ENCODE data around the gene NANP. TPM values are rescaled to one million over a fixed set of nuclear protein-coding genes. Genes with fewer than 3 reads are reported as not detected.

NANP gene
- total and polyA plus RNA-seq, 2 of the 13 experiments (the other 11 are each of a cell fraction or from before 2014, with no cell fraction given) = 8.9 to 21.5 TPM

DNA sequence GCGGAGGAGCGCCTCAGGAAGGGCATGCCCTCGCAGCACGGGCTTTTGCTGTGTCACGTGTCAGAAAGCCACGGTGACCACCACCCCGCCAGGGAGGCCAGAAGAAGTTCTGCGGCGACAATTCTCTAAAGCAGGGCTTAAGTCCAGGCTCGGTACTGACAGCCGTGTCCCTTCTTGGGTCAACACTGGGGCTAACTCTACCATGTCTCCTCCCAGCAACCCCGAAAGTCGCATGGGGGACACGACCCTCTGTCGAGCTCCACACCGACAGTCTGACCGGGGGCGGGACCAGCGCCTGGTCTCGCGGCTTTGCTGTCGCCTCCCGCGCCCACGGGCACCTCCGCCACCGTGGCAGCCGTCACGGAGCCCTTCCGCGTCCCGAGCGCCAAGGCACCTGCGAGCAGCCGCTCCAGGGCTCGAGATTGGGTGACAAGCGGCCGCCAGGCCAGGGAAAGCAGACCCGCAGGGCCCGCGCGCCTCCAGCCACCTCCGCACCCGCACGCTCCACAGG lies 534 bp downstream of the NANP start (continued):
- TF ChIP-seq NAIF1 (CRISPR knock-in tag; IDR thresholded peaks at IDR 0.05; ENCODE audit: borderline replicate concordance) (no peak), SMYD3 (CRISPR knock-in tag; IDR thresholded peaks at IDR 0.05) (peak; percentile 26; the same call in 1 of the 2 replicates), TBP (CRISPR knock-in tag; IDR thresholded peaks at IDR 0.05) (no peak), MXD4 (CRISPR knock-in tag; IDR thresholded peaks at IDR 0.05) (no peak), ISX (CRISPR knock-in tag; conservative IDR thresholded peaks at IDR 0.05) (no peak), CEBPG (CRISPR knock-in tag; IDR thresholded peaks at IDR 0.05) (no peak), FOXP1 (IDR thresholded peaks at IDR 0.05) (no peak), FOXP1 (CRISPR knock-in tag; IDR thresholded peaks at IDR 0.05) (no peak), ZNF563 (CRISPR knock-in tag; IDR thresholded peaks at IDR 0.05) (peak; percentile 36; the same call in 1 of the 2 replicates), ZNF747 (CRISPR knock-in tag; IDR thresholded peaks at IDR 0.05; ENCODE audit: borderline replicate concordance) (no peak), STAG1 (CRISPR knock-in tag; IDR thresholded peaks at IDR 0.05) (peak; percentile 17), NR1H2 (CRISPR knock-in tag; IDR thresholded peaks at IDR 0.05; ENCODE audit: borderline replicate concordance, low read depth) (peak; percentile 95), HOXA5 (CRISPR knock-in tag; IDR thresholded peaks at IDR 0.05) (no peak), TOPORS (CRISPR knock-in tag; IDR thresholded peaks at IDR 0.05) (peak; percentile 92; the same call in 1 of the 2 replicates), RBM22 (optimal IDR thresholded peaks at IDR 0.05; ENCODE audit: low read length) (no peak), ZNF598 (CRISPR knock-in tag; IDR thresholded peaks at IDR 0.05; ENCODE audit: borderline replicate concordance) (no peak; the same call in 1 of the 2 replicates)
- TF ChIP-seq, protein P1, sequence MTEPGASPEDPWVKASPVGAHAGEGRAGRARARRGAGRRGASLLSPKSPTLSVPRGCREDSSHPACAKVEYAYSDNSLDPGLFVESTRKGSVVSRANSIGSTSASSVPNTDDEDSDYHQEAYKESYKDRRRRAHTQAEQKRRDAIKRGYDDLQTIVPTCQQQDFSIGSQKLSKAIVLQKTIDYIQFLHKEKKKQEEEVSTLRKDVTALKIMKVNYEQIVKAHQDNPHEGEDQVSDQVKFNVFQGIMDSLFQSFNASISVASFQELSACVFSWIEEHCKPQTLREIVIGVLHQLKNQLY (CRISPR knock-in tag; IDR thresholded peaks at IDR 0.05) = no peak
- TF ChIP-seq, protein P2, sequence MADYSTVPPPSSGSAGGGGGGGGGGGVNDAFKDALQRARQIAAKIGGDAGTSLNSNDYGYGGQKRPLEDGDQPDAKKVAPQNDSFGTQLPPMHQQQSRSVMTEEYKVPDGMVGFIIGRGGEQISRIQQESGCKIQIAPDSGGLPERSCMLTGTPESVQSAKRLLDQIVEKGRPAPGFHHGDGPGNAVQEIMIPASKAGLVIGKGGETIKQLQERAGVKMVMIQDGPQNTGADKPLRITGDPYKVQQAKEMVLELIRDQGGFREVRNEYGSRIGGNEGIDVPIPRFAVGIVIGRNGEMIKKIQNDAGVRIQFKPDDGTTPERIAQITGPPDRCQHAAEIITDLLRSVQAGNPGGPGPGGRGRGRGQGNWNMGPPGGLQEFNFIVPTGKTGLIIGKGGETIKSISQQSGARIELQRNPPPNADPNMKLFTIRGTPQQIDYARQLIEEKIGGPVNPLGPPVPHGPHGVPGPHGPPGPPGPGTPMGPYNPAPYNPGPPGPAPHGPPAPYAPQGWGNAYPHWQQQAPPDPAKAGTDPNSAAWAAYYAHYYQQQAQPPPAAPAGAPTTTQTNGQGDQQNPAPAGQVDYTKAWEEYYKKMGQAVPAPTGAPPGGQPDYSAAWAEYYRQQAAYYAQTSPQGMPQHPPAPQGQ (CRISPR knock-in tag; IDR thresholded peaks at IDR 0.05; ENCODE audit: borderline replicate concordance) = peak; percentile 75; the same call in 1 of the 2 replicates
- TF ChIP-seq, protein P3, sequence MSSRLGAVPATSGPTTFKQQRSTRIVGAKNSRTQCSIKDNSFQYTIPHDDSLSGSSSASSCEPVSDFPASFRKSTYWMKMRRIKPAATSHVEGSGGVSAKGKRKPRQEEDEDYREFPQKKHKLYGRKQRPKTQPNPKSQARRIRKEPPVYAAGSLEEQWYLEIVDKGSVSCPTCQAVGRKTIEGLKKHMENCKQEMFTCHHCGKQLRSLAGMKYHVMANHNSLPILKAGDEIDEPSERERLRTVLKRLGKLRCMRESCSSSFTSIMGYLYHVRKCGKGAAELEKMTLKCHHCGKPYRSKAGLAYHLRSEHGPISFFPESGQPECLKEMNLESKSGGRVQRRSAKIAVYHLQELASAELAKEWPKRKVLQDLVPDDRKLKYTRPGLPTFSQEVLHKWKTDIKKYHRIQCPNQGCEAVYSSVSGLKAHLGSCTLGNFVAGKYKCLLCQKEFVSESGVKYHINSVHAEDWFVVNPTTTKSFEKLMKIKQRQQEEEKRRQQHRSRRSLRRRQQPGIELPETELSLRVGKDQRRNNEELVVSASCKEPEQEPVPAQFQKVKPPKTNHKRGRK (CRISPR knock-in tag; IDR thresholded peaks at IDR 0.05) = no peak
- TF ChIP-seq, protein P4, sequence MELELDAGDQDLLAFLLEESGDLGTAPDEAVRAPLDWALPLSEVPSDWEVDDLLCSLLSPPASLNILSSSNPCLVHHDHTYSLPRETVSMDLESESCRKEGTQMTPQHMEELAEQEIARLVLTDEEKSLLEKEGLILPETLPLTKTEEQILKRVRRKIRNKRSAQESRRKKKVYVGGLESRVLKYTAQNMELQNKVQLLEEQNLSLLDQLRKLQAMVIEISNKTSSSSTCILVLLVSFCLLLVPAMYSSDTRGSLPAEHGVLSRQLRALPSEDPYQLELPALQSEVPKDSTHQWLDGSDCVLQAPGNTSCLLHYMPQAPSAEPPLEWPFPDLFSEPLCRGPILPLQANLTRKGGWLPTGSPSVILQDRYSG (CRISPR knock-in tag; IDR thresholded peaks at IDR 0.05) = 0 out of 2 replicates have a peak, but pooled peaks have one; percentile 48
- TF ChIP-seq, protein P5, sequence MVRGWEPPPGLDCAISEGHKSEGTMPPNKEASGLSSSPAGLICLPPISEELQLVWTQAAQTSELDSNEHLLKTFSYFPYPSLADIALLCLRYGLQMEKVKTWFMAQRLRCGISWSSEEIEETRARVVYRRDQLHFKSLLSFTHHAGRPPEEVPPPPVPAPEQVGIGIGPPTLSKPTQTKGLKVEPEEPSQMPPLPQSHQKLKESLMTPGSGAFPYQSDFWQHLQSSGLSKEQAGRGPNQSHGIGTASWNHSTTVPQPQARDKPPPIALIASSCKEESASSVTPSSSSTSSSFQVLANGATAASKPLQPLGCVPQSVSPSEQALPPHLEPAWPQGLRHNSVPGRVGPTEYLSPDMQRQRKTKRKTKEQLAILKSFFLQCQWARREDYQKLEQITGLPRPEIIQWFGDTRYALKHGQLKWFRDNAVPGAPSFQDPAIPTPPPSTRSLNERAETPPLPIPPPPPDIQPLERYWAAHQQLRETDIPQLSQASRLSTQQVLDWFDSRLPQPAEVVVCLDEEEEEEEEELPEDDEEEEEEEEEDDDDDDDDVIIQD (CRISPR knock-in tag; IDR thresholded peaks at IDR 0.05; ENCODE audit: low read depth) = no peak
- TF ChIP-seq, protein P6, sequence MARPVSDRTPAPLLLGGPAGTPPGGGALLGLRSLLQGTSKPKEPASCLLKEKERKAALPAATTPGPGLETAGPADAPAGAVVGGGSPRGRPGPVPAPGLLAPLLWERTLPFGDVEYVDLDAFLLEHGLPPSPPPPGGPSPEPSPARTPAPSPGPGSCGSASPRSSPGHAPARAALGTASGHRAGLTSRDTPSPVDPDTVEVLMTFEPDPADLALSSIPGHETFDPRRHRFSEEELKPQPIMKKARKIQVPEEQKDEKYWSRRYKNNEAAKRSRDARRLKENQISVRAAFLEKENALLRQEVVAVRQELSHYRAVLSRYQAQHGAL (CRISPR knock-in tag; IDR thresholded peaks at IDR 0.05; ENCODE audit: not compliant biosample characterization) = no peak
- TF ChIP-seq, protein P7, sequence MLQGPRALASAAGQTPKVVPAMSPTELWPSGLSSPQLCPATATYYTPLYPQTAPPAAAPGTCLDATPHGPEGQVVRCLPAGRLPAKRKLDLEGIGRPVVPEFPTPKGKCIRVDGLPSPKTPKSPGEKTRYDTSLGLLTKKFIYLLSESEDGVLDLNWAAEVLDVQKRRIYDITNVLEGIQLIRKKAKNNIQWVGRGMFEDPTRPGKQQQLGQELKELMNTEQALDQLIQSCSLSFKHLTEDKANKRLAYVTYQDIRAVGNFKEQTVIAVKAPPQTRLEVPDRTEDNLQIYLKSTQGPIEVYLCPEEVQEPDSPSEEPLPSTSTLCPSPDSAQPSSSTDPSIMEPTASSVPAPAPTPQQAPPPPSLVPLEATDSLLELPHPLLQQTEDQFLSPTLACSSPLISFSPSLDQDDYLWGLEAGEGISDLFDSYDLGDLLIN (CRISPR knock-in tag; IDR thresholded peaks at IDR 0.05; ENCODE audit: borderline replicate concordance) = peak; percentile 37; the same call in 1 of the 2 replicates

Data from HepG2 (cell line).